Activated CD4-positive, alpha-beta T cell treated with anti-CD3 and anti-CD28 coated beads, Interleukin-2, amount 10 ng/mL, durations not matched to agents 24 days and 14 days (primary cell): ENCODE data around the gene SUGT1. TPM values are rescaled to one million over a fixed set of nuclear protein-coding genes. Genes with fewer than 3 reads are reported as not detected.
"Not testable (repeated sequence)": the region's sequence is repeated elsewhere in the genome, so short reads cannot be mapped to it uniquely, and the experiment has no call there.

Experiments used
- DNase-seq: peaks from one replicate; pipeline ENCODE4 v3.0.0; 2022
- H3K27ac Mint-ChIP-seq: one replicate; pipeline ENCODE4 v1.8.0; 2022; ENCODE audit warnings: mild to moderate bottlenecking, mixed read lengths
- H3K27me3 Mint-ChIP-seq: one replicate; pipeline ENCODE4 v1.8.0; 2022; ENCODE audit warnings: mixed read lengths
- H3K36me3 Mint-ChIP-seq: one replicate; pipeline ENCODE4 v1.8.0; 2022; ENCODE audit warnings: low read depth, mild to moderate bottlenecking, mixed read lengths
- H3K4me1 Mint-ChIP-seq: one replicate; pipeline ENCODE4 v1.8.0; 2021; ENCODE audit warnings: mixed read lengths
- H3K4me3 Mint-ChIP-seq: one replicate; pipeline ENCODE4 v1.8.0; 2022; ENCODE audit warnings: mild to moderate bottlenecking, moderate library complexity, mixed read lengths
- H3K9me3 Mint-ChIP-seq: one replicate; pipeline ENCODE4 v1.8.0; 2021; ENCODE audit warnings: mixed read lengths
- intact Hi-C: fragments of 100-400 bp; cut with micrococcal nuclease; formaldehyde crosslinking; loops from one replicate; pipeline ENCODE4 v1.15.1; 2023
- total RNA-seq: library from RNA; stranded (reverse); gene quantifications from 2 replicates; pipeline ENCODE4 v1.2.3, GENCODE V29; 2022

SUGT1 gene
- total RNA-seq, 1 donor from 2014 or later, result 71.2 TPM

DNA sequence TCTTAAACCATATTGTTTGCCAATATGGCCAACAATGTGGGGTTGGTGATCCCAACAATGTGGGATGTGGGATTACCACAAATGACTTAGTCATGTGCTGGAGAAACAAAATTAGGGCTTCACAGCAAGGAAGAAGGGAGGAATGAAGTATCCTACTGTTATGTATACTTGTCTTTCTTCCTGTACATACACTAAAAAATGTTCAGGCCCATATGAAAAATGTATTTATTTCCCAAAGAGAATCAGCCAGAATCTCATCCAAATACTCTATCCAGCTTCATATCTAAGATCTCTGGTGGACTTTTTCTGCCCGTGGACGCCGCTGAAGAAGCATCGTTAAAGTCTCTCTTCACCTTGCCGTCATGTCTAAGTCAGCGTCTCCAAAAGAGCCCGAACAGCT lies 10.5 kb upstream of the SUGT1 start, which contains the start of gene HNRNPA1L2:
TSS of gene HNRNPA1L2 (plus strand) at position 301 of the 400 bp plus-strand sequence. CDS start at position 363, 62 bp downstream.
- Mint-ChIP-seq H3K27me3 (no peaks in the 10 kb centered on the region), H3K4me3 (no peak within 1 kb of the TSS), H3K36me3 (peaks cover 44% of the 10 kb centered on the region), H3K4me1 (peaks cover 4% of the 10 kb centered on the region), H3K27ac (no peak within 1 kb of the TSS), H3K9me3 (no peaks in the 10 kb centered on the region)
- intact Hi-C loops, result no loop called here
- no peak for DNase-seq

DNA sequence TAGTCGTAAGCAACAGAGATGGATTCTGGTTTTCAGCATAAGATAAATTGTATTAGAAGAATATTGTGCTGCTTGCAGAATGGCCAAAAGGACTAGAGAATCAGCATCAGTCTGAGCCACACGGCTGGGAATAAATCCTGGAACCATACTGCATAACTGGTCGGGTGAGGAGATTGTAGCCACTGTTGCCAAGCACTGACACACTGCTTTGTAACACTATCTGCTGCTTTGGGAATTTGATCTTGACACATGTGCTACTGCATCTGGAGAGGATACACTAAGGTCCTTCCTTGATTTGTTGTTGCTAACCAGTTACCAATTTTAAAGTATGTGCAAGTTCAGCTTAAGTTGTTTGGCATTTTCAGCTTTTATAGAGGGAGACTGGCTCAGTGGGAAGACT lies 8.5 kb upstream of the SUGT1 start:
- intact Hi-C loops, result no loop called here
- no peak overlapping the region for H3K27ac Mint-ChIP-seq
- no peaks in the 10 kb centered on the region for H3K27me3 Mint-ChIP-seq
- peaks cover 2% of the 10 kb centered on the region for H3K4me1 Mint-ChIP-seq
- DNase-seq, result no peak
- no peak overlapping the region for H3K4me3 Mint-ChIP-seq
- no peaks in the 10 kb centered on the region for H3K9me3 Mint-ChIP-seq
- peaks cover 38% of the 10 kb centered on the region for H3K36me3 Mint-ChIP-seq

DNA sequence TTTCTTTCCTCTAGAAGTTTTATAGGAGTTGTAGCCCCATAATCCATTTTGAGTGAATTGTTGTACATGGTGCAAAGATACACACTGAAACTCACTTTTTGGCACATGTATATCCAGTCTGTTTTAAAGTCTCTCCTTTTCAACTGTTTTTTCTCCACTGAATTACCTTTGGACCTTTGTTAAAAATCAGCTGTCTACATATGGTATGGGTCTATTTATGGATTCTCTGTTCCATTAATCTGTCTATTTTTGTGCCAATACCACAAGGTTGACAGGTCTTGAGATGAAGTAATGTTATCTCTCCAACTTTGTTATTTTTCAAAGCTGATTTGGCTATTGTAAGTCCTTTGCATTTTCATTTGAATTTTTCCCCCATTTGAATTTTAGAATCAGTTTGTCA lies 5.7 kb upstream of the SUGT1 start:
- H3K27me3 Mint-ChIP-seq, result no peaks in the 10 kb centered on the region
- no peaks in the 10 kb centered on the region for H3K9me3 Mint-ChIP-seq
- peaks cover 29% of the 10 kb centered on the region for H3K36me3 Mint-ChIP-seq
- H3K27ac Mint-ChIP-seq, result no peak overlapping the region
- DNase-seq, result no peak
- intact Hi-C loops, result no loop called here
- H3K4me3 Mint-ChIP-seq, result no peak overlapping the region
- H3K4me1 Mint-ChIP-seq, result peaks cover 11% of the 10 kb centered on the region

DNA sequence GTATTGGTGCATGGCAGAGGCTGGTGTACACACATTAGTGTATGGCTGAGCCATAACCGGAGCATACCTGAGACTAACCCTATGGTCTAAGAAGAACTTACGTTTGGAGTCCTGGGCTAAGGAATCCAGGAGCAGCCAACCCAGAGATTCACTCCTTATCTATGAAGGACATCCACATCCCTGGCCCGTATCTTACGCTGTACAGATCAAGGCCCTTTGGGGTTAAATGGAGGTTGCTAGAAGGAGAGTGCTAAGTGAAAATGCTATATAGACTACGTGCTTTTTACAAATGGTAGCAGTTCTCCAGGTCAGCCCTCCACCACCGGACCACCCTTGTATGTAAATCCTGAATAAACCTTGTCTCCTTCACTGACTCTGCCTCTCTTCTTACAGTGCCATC lies 1.9 kb upstream of the SUGT1 start:
- no peaks in the 10 kb centered on the region for H3K9me3 Mint-ChIP-seq
- H3K4me3 Mint-ChIP-seq, result no peak overlapping the region
- H3K4me1 Mint-ChIP-seq, result peaks cover 17% of the 10 kb centered on the region
- H3K27ac Mint-ChIP-seq, result no peak overlapping the region
- intact Hi-C loops, result loop anchor here (5.0 kb wide), 3 partner anchors 157 to 638 kb away; partner anchors contain the start of genes ALG11 and ATP7B
- peaks cover 20% of the 10 kb centered on the region for H3K36me3 Mint-ChIP-seq
- DNase-seq, result no peak
- H3K27me3 Mint-ChIP-seq, result no peaks in the 10 kb centered on the region

DNA sequence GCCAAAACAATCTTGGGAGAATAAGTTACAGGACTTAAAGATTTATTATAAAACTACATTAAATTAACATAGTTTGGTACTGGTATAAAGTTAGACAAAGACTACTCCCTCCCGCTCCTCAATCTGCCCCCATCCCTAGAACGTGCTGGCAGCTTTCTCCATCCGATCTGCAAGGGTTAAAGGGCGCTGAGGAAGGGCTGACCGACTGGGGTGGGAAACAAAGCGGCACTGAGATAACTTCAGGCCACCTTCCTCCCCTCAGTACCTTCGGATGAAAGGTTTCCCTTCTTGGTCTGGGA lies 790 bp upstream of the SUGT1 start:
- DNase-seq, result no peak
- no peak overlapping the region for H3K27ac Mint-ChIP-seq
- H3K27me3 Mint-ChIP-seq, result no peaks in the 10 kb centered on the region
- H3K36me3 Mint-ChIP-seq, result peaks cover 18% of the 10 kb centered on the region
- no peak overlapping the region for H3K4me3 Mint-ChIP-seq
- H3K4me1 Mint-ChIP-seq, result peaks cover 15% of the 10 kb centered on the region
- intact Hi-C loops, result loop anchor here (1.0 to 5.0 kb wide), 9 partner anchors 35 to 1199 kb away; partner anchors contain the start of genes ALG11, ATP7B, CKAP2 and INTS6
- H3K9me3 Mint-ChIP-seq, result no peaks in the 10 kb centered on the region

DNA sequence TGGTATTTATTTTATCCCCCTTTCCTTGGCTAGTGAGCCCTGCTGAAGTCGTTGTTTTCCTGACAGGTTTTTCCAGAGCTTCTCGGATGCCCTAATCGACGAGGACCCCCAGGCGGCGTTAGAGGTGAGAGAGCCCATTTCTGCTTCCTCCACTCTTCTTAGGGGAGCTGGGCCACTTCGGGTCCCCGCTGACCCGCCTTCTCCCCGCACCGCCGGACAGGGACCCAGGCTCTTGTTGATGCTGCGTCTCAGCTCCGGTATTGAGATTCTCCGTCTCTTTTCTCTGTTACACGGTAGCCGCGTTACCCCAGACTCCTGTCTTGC lies 306 bp downstream of the SUGT1 start:
- no peaks in the 10 kb centered on the region for H3K27me3 Mint-ChIP-seq
- intact Hi-C loops, result loop anchor here (1.0 to 5.0 kb wide), 9 partner anchors 36 to 1200 kb away; partner anchors contain the start of genes ALG11, ATP7B, CKAP2 and INTS6
- DNase-seq, result no peak
- H3K27ac Mint-ChIP-seq, result no peak overlapping the region
- peaks cover 15% of the 10 kb centered on the region for H3K4me1 Mint-ChIP-seq
- peaks cover 18% of the 10 kb centered on the region for H3K36me3 Mint-ChIP-seq
- H3K4me3 Mint-ChIP-seq, result no peak overlapping the region
- H3K9me3 Mint-ChIP-seq, result no peaks in the 10 kb centered on the region

DNA sequence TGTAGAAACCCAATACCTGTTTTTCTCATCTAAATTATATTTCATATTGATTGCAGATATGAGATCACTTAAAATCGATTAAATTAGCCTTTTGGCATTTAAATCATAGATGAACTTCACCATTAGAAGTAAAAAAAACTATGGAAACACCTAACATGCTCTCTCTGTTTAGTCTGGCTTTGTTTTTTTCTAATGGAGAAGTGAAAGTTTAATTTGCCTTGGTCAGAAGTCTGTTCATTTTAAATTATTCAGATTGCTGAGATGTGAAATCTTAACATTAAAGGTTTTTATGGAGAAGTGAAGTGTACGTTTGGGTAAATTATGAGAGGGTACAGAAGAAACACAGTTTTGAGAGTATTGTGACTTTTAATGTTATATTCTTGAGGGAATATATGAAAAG lies 6.7 kb downstream of the SUGT1 start:
- no peak overlapping the region for H3K27ac Mint-ChIP-seq
- H3K27me3 Mint-ChIP-seq, result no peaks in the 10 kb centered on the region
- H3K4me1 Mint-ChIP-seq, result peaks cover 5% of the 10 kb centered on the region
- peaks cover 29% of the 10 kb centered on the region for H3K36me3 Mint-ChIP-seq
- no peak for DNase-seq
- no peaks in the 10 kb centered on the region for H3K9me3 Mint-ChIP-seq
- H3K4me3 Mint-ChIP-seq, result no peak overlapping the region
- intact Hi-C loops, result no loop called here

DNA sequence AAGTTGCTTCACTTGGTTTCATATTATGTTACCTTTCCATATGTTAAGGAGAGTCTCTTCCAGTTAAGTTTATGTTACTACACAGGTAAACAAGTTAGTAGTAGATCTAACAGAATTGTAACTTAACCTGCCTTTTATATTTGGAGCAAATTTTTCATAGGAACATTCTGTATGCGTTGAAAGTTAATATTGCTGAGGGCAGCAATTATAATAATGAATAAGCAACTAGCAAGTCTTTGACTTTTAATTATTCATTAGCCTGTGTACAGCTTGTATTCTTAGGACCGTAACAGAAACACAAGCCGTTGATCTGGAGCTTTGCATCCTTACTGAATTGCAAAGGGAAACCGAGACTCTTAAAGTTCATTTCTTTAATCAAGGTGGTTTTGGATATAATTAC lies 11.6 kb downstream of the SUGT1 start:
- Mint-ChIP-seq H3K36me3 (peaks cover 46% of the 10 kb centered on the region), H3K4me3 (no peak overlapping the region), H3K9me3 (no peaks in the 10 kb centered on the region), H3K4me1 (no peaks in the 10 kb centered on the region), H3K27me3 (no peaks in the 10 kb centered on the region), H3K27ac (no peak overlapping the region)
- intact Hi-C loops, result no loop called here
- DNase-seq, result no peak

DNA sequence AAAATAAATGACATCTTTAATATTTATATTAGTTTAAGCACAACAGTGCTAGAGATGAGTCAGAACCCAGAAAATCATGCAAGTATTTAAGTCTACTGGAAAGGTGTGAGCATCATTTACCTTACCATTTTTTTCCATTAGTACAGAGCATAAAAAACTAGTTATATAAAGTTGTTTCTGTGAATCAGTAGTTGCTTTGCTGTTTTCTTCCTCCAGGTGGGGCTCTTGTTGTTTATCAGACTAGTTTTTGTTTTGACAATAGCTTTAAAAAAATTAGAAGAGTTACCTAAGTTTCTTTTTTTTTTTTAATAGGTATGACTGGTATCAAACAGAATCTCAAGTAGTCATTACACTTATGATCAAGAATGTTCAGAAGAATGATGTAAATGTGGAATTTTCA lies 12.7 kb downstream of the SUGT1 start:
- no peaks in the 10 kb centered on the region for H3K27me3 Mint-ChIP-seq
- no peak overlapping the region for H3K27ac Mint-ChIP-seq
- H3K9me3 Mint-ChIP-seq, result no peaks in the 10 kb centered on the region
- peaks cover 43% of the 10 kb centered on the region for H3K36me3 Mint-ChIP-seq
- no peaks in the 10 kb centered on the region for H3K4me1 Mint-ChIP-seq
- intact Hi-C loops, result loop anchor here (1.0 to 5.0 kb wide), 3 partner anchors 144 to 303 kb away; partner anchors contain the start of gene PCDH8
- H3K4me3 Mint-ChIP-seq, result no peak overlapping the region
- DNase-seq, result no peak

DNA sequence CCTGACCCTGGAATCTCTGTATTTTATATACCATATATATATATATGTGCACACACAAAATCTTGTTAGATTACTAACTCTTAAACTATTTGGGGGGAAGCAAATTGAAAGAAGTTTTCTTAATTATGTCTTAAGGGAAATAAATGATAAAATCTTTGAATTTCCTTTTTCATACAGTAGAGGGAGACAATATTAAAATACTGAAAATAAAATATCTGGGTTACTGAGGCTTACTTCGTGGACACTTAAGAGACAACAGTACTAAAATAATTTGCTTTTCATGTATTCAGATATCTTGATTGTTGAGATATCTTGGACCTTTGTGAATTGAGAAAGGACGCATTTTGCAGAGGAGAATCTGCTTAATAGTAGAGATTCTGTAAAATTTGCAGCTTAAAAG lies 17.0 kb downstream of the SUGT1 start:
- no peaks in the 10 kb centered on the region for H3K27me3 Mint-ChIP-seq
- H3K36me3 Mint-ChIP-seq, result peaks cover 34% of the 10 kb centered on the region
- intact Hi-C loops, result loop anchor here (5.0 kb wide), 1 partner anchor 178 kb away; the partner anchor contains the start of gene PCDH8
- no peak for DNase-seq
- H3K9me3 Mint-ChIP-seq, result no peaks in the 10 kb centered on the region
- no peak overlapping the region for H3K4me3 Mint-ChIP-seq
- H3K27ac Mint-ChIP-seq, result no peak overlapping the region
- no peaks in the 10 kb centered on the region for H3K4me1 Mint-ChIP-seq

DNA sequence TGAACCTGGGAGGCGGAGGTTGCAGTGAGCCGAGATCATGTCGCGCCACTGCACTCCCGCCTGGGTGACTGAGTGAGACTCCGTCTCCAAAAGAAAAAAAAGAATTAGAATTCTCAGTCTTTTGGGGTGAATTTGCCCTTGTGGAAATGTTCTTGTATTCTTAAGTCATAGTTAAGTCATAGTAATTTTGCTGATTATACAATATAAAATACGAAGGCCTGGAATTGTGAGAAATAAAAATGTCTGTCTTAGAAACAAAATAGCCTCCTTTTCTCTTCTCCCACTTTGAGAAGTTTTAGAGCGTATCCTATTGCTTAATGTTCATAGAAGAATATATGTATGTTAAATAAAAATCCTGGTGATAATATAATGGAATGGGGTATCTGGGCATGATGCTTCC lies 18.1 kb downstream of the SUGT1 start:
- intact Hi-C loops, result no loop called here
- H3K4me1 Mint-ChIP-seq, result no peaks in the 10 kb centered on the region
- H3K4me3 Mint-ChIP-seq, result no peak overlapping the region
- no peak overlapping the region for H3K27ac Mint-ChIP-seq
- DNase-seq, result no peak
- no peaks in the 10 kb centered on the region for H3K27me3 Mint-ChIP-seq
- peaks cover 33% of the 10 kb centered on the region for H3K36me3 Mint-ChIP-seq
- no peaks in the 10 kb centered on the region for H3K9me3 Mint-ChIP-seq

DNA sequence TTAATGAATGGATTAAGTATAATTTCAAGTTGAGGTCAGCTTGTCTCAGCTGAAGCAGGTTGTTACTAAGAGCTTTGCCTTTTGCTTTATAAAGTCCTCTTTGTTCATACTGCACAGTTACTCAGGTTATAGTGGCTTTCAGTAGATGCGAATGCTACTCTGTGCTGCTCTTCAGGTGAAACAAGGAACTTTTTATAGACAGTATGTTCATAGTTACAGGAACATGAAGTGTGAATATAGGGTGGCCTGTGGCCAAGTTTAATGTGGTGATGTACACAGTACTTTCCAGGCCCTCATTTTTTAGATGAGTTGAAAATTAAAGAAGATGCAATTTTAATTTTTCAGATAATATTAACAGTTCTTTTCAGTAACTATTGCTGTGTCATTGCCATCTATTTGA lies 20.8 kb downstream of the SUGT1 start:
- no peaks in the 10 kb centered on the region for H3K27me3 Mint-ChIP-seq
- no peak overlapping the region for H3K27ac Mint-ChIP-seq
- no peaks in the 10 kb centered on the region for H3K4me1 Mint-ChIP-seq
- H3K36me3 Mint-ChIP-seq, result peaks cover 32% of the 10 kb centered on the region
- H3K9me3 Mint-ChIP-seq, result no peaks in the 10 kb centered on the region
- intact Hi-C loops, result no loop called here
- H3K4me3 Mint-ChIP-seq, result no peak overlapping the region
- DNase-seq, result no peak

DNA sequence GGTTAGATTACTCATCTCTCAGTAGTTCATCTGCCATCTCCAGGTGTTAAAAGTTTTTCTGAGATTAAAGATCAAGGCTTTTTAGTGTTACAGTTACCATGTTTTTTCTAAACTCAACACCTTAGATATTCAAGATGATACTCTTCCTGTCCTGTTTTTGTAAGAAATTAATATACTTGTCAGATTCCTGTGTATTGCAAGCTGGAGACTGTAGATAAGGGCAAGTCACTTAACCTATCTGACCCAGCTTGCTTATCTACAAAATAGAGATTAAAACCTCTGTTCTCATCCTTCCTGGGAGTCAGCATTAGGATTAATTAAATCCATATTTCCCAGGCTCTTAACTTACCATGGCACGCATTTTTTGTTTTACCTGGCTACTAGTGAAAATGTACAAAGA lies 25.2 kb downstream of the SUGT1 start:
- intact Hi-C loops, result no loop called here
- H3K27ac Mint-ChIP-seq, result peak overlapping the region; percentile 4
- no peaks in the 10 kb centered on the region for H3K9me3 Mint-ChIP-seq
- H3K27me3 Mint-ChIP-seq, result no peaks in the 10 kb centered on the region
- peaks cover 37% of the 10 kb centered on the region for H3K36me3 Mint-ChIP-seq
- no peaks in the 10 kb centered on the region for H3K4me1 Mint-ChIP-seq
- H3K4me3 Mint-ChIP-seq, result no peak overlapping the region
- no peak for DNase-seq

DNA sequence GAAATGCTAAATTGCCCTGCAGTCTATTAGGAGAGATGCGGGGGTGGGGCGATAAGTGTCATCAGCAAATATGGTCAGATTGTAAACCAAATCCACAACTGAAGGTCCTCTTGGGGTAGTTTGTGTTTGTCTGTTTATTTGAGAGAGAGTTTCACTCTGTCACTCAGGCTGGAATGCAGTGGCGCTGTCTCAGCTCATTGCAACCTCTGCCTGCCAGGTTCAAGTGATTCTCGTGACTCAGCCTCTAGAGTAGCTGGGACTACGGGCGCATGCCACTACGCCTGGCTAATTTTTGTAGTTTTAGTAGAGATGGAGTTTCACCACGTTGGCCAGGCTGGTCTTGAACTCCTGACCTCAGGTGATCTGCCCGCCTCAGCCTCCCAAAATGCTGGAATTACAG lies 33.2 kb downstream of the SUGT1 start:
- H3K4me1 Mint-ChIP-seq, intact Hi-C loops, H3K4me3 Mint-ChIP-seq, DNase-seq, H3K27me3 Mint-ChIP-seq, H3K9me3 Mint-ChIP-seq, H3K27ac Mint-ChIP-seq: not testable (repeated sequence)
- H3K36me3 Mint-ChIP-seq, result peaks cover 49% of the 10 kb centered on the region

DNA sequence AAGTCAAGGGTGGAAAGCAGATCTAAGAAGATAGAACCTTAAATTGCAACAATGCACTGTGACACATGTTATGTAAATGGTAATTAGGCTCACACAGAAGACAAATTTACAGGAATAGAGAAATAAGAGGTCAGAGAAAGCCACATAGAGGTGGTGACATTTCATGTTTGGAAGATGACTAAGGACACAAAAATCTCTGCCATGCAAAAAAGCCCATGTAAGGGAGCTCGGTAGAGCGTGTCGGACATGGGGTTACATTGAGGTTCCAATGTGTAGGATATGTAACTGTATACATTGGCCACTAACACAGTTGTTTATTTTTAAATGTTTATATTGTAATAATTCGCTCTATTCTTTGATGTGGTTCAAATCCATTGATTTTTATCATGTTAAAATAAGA lies 33.7 kb downstream of the SUGT1 start:
- DNase-seq, result no peak
- H3K36me3 Mint-ChIP-seq, result peaks cover 47% of the 10 kb centered on the region

More for the DNA sequence above, 33.7 kb downstream of the SUGT1 start:
- Mint-ChIP-seq H3K9me3 (no peaks in the 10 kb centered on the region), H3K27me3 (no peaks in the 10 kb centered on the region), H3K4me1 (no peaks in the 10 kb centered on the region), H3K27ac (no peak overlapping the region), H3K4me3 (no peak overlapping the region)
- intact Hi-C loops, result no loop called here
